GM12801 (cell line): ENCODE measurements around the gene TEKT2.

Experiments
- TF ChIP-seq, protein P1 (sequence below): IDR thresholded peaks from one replicate; pipeline ENCODE4 v1.5.1; 2011; ENCODE audit warnings: control low read depth; ENCODE audit not compliant: insufficient read length; ENCODE audit errors: extremely low read depth

The TEKT2 gene

DNA sequence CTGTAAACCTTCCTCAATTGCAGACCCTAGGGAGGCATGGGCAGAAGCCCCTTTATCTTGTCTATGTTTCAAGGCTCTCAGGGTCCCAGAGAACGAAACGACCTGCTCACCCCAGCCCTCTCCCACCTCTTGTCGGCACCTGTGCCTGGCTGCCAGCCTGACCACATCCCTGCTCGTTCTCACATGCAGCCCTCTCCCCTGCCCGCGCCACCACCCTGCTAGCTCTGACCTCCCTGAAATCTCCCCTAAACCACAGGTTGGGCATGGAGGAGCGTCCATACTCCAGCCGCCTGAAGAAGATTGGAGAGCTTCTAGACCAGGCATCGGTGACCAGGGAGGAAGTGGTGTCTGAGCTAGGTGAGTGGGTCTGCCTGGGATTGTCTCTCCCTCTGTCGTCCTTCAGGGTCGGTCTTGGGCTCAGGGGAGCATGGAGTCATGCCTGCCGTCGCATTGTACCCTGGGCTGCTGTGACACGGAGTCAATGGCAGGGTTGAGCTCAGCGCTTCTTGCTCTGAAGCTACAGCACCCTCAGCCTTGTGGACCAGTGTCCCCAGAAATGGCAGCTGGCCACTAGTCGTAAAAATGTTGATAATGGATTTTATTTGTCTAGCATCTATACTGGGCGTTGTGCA lies 8.4 kb downstream of the TEKT2 start:
- TF ChIP-seq, protein P1, sequence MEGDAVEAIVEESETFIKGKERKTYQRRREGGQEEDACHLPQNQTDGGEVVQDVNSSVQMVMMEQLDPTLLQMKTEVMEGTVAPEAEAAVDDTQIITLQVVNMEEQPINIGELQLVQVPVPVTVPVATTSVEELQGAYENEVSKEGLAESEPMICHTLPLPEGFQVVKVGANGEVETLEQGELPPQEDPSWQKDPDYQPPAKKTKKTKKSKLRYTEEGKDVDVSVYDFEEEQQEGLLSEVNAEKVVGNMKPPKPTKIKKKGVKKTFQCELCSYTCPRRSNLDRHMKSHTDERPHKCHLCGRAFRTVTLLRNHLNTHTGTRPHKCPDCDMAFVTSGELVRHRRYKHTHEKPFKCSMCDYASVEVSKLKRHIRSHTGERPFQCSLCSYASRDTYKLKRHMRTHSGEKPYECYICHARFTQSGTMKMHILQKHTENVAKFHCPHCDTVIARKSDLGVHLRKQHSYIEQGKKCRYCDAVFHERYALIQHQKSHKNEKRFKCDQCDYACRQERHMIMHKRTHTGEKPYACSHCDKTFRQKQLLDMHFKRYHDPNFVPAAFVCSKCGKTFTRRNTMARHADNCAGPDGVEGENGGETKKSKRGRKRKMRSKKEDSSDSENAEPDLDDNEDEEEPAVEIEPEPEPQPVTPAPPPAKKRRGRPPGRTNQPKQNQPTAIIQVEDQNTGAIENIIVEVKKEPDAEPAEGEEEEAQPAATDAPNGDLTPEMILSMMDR, result no peak

- TF ChIP-seq, protein P1, result no peak
Measured at GRCh38 chr1:36092798-36093185, 8.9 kb downstream of the TEKT2 start.

GRCh38 chr1:36093226-36093625 lies 9.3 kb downstream of the TEKT2 start:
- TF ChIP-seq, protein P1, result no peak

GRCh38 chr1:36093929-36094328 lies 10.0 kb downstream of the TEKT2 start:
- TF ChIP-seq, protein P1, result no peak

DNA sequence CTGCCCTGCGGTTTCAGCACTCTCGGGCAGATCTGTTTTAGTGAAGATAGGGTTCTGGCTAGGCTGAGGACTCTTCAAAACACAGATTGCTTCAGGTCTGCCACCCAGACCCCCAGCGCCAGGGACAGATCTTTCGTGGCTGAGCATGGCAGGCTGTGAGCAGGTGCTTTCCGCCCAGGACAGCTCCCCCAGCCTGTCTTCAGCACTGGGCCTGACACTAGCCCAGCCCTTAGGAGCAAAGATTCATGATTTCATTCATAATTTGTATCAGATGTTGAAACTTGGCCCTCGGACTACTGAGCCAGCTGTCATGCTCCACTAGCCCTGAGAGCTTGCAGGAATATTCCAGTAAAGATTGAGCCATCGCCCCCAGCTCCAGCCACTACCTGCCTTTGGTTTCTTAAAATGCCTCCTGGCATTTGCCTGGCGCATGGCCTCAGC lies 10.7 kb downstream of the TEKT2 start:
- TF ChIP-seq, protein P1, result no peak

DNA sequence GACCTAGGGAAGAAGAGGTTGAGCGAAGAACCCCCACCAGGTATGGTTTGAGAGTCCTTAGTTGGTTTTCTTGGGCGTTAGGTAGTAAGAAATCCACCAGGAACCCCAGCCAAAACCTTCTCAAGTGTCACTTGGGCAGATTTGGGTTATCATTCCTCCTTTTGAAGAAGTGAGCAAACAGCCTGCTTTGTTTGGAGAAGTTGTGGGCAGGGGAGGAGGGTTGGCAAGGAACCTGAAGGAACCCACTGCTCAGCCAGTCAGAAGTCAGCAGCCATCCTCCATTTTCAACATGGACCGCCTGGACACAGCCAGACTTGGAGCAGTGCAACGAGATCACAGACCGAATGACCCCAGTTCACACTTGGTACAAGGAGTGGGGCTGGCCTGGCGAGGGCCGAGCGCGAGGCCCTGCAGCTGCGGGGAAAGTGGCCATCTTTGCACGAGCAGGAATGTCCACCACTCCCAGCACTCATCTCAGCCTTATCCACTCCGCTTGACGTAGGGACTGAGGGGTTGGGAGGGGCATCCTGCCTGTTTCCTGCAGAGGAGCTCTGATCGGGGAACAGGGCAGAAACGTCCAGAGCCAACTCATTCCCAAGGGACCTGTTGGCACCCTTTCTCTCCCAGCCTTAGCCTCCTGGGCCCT lies 12.0 kb downstream of the TEKT2 start:
- TF ChIP-seq, protein P1, result no peak

- TF ChIP-seq, protein P1, result no peak
Measured at GRCh38 chr1:36096500-36097432, 12.9 kb downstream of the TEKT2 start.
